Calu3 (cell line): ENCODE data around the gene HSD17B3. TPM values are rescaled to one million over a fixed set of nuclear protein-coding genes. Genes with fewer than 3 reads are reported as not detected.

Experiments
- BruUV-seq: library from RNA; stranded (reverse); fragments of 400-500 nt; replicated peaks from 2 replicates; lab custom pipeline; 2021; lab: Mats Ljungman, UMichigan
- CTCF ChIA-PET: fragments of 300-600 bp; sonication (Branson Sonifier 250); formaldehyde crosslinking; loops from one replicate; lab custom pipeline; 2022; ENCODE audit warnings: antibody characterized with exemption; lab: Charles Lee
- DNase-seq: peaks from one replicate; pipeline ENCODE4 v3.0.0; 2022
- H3K27ac Mint-ChIP-seq: one replicate; pipeline ENCODE4 v1.8.0; 2022; ENCODE audit warnings: mixed read lengths; ENCODE audit not compliant: unreplicated experiment
- H3K27me3 Mint-ChIP-seq: one replicate; pipeline ENCODE4 v1.8.0; 2022; ENCODE audit warnings: mixed read lengths; ENCODE audit not compliant: unreplicated experiment
- H3K36me3 Mint-ChIP-seq: one replicate; pipeline ENCODE4 v1.8.0; 2022; ENCODE audit warnings: mild to moderate bottlenecking, moderate library complexity, mixed read lengths; ENCODE audit not compliant: insufficient read depth, unreplicated experiment
- H3K4me1 Mint-ChIP-seq: one replicate; pipeline ENCODE4 v1.8.0; 2022; ENCODE audit warnings: mild to moderate bottlenecking, low read depth, mixed read lengths; ENCODE audit not compliant: unreplicated experiment
- H3K4me3 Mint-ChIP-seq: one replicate; pipeline ENCODE4 v1.8.0; 2022; ENCODE audit warnings: mild to moderate bottlenecking, low read depth, moderate library complexity, mixed read lengths; ENCODE audit not compliant: unreplicated experiment
- H3K9me3 Mint-ChIP-seq: one replicate; pipeline ENCODE4 v1.8.0; 2022; ENCODE audit warnings: low read depth, mixed read lengths; ENCODE audit not compliant: unreplicated experiment
- CTCF ChIP-seq: fragments of 200-600 bp; IDR thresholded peaks from one replicate; pipeline ENCODE4 v1.8.0; 2022; ENCODE audit warnings: antibody characterized with exemption; ENCODE audit not compliant: unreplicated experiment
- intact Hi-C: fragments of 100-400 bp; cut with micrococcal nuclease; formaldehyde crosslinking; loops from one replicate; pipeline ENCODE4 v1.10.0; 2022; ENCODE audit not compliant: unreplicated experiment
- total RNA-seq: library from RNA; stranded (reverse); gene quantifications from 2 replicates; pipeline ENCODE4 v1.2.3, GENCODE V29; 2022

Gene HSD17B3
- total RNA-seq, 1 experiment from 2014 or later, result 1.2 TPM

GRCh38 chr9:96199006-96199405 lies 103.0 kb downstream of the HSD17B3 start:
- Mint-ChIP-seq H3K27me3 (peaks cover 61% of the 10 kb centered on the region), H3K36me3 (peaks cover 6% of the 10 kb centered on the region), H3K9me3 (no peaks in the 10 kb centered on the region), H3K27ac (no peak overlapping the region), H3K4me1 (no peaks in the 10 kb centered on the region), H3K4me3 (no peak overlapping the region)
- no peak for TF ChIP-seq CTCF
- no TSS peak for BruUV-seq
- CTCF ChIA-PET, result no interaction called here
- intact Hi-C loops, result no loop called here
- no peak for DNase-seq

- H3K36me3 Mint-ChIP-seq, result peaks cover 6% of the 10 kb centered on the region
- intact Hi-C loops, result no loop called here
- H3K4me1 Mint-ChIP-seq, result no peaks in the 10 kb centered on the region
- H3K27me3 Mint-ChIP-seq, result peaks cover 45% of the 10 kb centered on the region
- H3K27ac Mint-ChIP-seq, result no peak overlapping the region
- H3K9me3 Mint-ChIP-seq, result no peaks in the 10 kb centered on the region
- no peak for TF ChIP-seq CTCF
- DNase-seq, result no peak
- no peak overlapping the region for H3K4me3 Mint-ChIP-seq
- BruUV-seq, result no TSS peak
- CTCF ChIA-PET, result interaction anchor here (0.6 kb wide), 1 partner anchor 91 kb away, joined by 3 read pairs; no protein-coding TSS in a partner anchor
Observed at GRCh38 chr9:96195541-96195940, 106.4 kb downstream of the HSD17B3 start.

GRCh38 chr9:96193236-96193755 lies 108.7 kb downstream of the HSD17B3 start:
- Mint-ChIP-seq H3K27ac (no peak overlapping the region), H3K4me3 (no peak overlapping the region), H3K4me1 (no peaks in the 10 kb centered on the region), H3K36me3 (peaks cover 6% of the 10 kb centered on the region), H3K27me3 (peaks cover 28% of the 10 kb centered on the region), H3K9me3 (no peaks in the 10 kb centered on the region)
- BruUV-seq, result no TSS peak
- no peak for TF ChIP-seq CTCF
- CTCF ChIA-PET, result no interaction called here
- no peak for DNase-seq
- intact Hi-C loops, result no loop called here

- H3K4me3 Mint-ChIP-seq, result no peak overlapping the region
Observed at GRCh38 chr9:96192710-96193109, 109.3 kb downstream of the HSD17B3 start.

More at GRCh38 chr9:96192710-96193109, 109.3 kb downstream of the HSD17B3 start:
- H3K9me3 Mint-ChIP-seq, result no peaks in the 10 kb centered on the region
- BruUV-seq, result no TSS peak
- CTCF ChIA-PET, result no interaction called here
- no peak overlapping the region for H3K27ac Mint-ChIP-seq
- no peak for TF ChIP-seq CTCF
- intact Hi-C loops, result no loop called here
- H3K36me3 Mint-ChIP-seq, result peaks cover 6% of the 10 kb centered on the region
- H3K27me3 Mint-ChIP-seq, result peaks cover 27% of the 10 kb centered on the region
- no peaks in the 10 kb centered on the region for H3K4me1 Mint-ChIP-seq
- DNase-seq, result no peak
